ENCODE measurements around the gene MARK3. TPM values are rescaled to one million over a fixed set of nuclear protein-coding genes. Genes with fewer than 3 reads are reported as not detected.
"Not testable (repeated sequence)": the region's sequence is repeated elsewhere in the genome, so short reads cannot be mapped to it uniquely, and the experiment has no call there.

Gene MARK3
- 93.0 TPM for polyA plus RNA-seq (2013, experiment 1 of 2; ENCODE audit: insufficient read length)
- polyA plus RNA-seq (2013, experiment 2 of 2; ENCODE audit: insufficient read length): 85.2 TPM

GRCh38 chr14:103385152-103385928 lies at the start of gene MARK3:
TSS of gene MARK3 (plus strand) at chr14:103385415. CDS start at chr14:103386030, 615 bp downstream.
- peak; percentile 97 for DNase-seq

DNA sequence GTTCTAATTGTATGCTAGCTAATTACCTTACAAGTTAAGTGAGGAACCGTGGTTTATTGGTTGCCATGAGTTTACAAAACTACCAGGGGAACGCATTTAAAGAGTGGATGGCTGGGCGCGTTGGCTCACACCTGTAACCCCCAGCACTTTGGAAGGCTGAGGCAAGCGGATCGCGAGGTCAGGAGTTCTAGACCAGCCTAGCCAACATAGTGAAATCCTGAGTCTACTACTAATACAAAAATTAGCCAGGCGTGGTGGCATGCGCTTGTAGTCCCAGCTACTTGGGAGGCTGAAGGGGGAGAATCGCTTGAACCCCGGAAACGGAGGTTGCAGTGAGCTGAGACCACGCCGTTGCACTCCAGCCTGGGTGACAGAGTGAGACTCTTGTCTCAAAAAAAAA lies 49.0 kb upstream of the MARK3 start:
- DNase-seq: no peak

DNA sequence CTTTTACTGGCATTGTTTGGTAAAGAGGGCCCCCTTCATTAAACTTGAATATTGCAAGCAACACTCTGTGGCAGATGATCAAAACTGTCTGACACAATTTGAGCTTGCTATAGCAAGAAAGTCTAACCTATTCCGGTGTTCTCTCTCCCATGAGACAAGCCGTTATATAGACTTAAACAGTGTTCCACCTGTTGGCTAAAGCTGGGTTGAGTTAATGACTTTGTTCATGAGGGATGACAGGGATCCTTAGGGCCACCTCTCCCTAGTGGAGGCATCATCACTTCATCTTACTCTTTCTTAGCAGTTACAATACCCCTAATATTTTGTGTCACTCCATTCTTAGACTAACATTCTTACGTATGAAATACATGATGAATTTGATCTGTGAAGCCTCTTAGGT lies 47.4 kb upstream of the MARK3 start:
- no peak for DNase-seq

DNA sequence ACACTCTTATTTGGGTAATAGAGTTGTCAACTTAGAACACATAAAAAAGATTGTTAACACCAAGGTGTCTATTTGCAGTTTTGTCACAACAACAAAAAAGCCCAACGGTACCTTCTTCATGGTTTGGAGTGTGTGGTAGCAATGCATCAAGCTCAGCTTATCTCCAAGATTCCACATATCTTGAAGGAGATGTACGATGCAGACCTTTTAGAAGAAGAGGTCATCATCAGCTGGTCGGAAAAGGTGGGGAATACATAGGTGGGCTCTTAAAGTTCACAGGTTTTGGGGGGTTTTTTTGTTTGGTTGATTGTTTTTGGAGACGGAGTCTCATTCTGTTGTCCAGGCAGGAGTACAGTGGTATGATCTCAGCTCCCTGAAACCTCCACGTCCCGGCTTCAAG lies 45.7 kb upstream of the MARK3 start:
- DNase-seq: no peak

- no peak for DNase-seq
These were observed 44.6 kb upstream of the MARK3 start for GRCh38 chr14:103340480-103341212.

DNA sequence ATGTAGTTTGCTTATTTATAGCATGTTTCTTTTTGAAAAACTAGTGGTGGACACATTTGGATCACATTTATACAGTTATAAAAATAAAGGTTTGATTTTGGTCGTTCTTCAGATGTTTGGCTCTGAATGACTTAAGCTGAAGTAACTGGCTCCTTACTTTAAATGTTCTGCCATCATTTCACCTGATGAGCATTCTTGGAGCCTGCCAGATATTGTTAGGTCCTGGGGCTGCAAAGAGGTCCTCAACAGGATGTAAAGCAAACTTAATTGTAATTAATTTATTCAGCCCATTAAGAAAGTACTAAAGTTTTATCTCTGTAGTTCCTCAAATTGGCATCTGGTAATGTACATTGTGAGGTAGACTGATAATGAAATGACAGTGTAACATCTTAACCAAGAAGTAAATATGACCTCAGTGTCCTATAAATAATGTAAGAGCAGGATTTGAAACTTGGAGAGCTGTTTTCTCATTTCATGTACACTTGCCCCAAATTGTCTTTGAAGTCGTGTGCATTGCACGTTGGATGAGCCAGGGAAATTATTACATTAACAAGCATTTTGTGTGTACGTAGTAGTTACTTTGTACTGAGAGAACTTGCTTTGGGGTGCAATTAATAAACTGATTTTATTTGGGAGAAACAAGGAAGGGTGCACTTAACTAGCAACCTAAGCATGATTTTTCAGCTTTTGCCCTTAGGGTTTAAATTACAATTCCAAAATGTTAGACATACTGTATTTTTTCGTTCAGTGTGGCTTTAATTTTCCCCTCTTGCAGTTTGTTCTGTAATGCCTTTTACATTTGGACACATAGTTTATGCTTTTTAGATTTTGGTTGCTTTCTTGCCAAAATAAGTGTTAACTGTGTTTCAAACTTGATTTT lies 43.7 kb upstream of the MARK3 start:
- no peak for DNase-seq

- no peak for DNase-seq
These were observed 41.9 kb upstream of the MARK3 start for GRCh38 chr14:103343164-103343879.

GRCh38 chr14:103343905-103344797 lies 41.1 kb upstream of the MARK3 start:
- DNase-seq: no peak

- no peak for DNase-seq
These were observed 38.9 kb upstream of the MARK3 start for GRCh38 chr14:103346286-103346685.

- DNase-seq: no peak
These were observed 38.0 kb upstream of the MARK3 start for GRCh38 chr14:103347091-103347815.

- no peak for DNase-seq
These were observed 37.1 kb upstream of the MARK3 start for GRCh38 chr14:103348154-103348553.

DNA sequence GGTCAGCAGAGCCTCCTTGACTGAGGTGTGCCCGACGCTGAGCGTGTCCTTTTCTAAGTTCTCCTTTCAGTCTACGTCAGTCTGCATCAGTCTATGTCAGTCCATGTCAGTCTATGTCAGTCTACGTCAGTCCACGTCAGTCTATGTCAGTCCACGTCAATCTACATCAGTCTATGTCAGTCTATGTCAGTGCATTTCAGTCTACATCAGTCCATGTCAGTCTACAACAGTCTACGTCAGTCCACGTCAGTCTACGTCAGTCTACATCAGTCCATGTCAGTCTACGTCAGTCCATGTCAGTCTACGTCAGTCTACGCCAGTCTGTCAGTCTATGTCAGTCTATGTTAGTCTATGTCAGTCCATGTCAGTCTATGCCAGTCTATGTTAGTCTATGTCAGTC lies 35.2 kb upstream of the MARK3 start:
- DNase-seq: no peak

GRCh38 chr14:103353362-103353761 lies 31.9 kb upstream of the MARK3 start:
- no peak for DNase-seq

DNA sequence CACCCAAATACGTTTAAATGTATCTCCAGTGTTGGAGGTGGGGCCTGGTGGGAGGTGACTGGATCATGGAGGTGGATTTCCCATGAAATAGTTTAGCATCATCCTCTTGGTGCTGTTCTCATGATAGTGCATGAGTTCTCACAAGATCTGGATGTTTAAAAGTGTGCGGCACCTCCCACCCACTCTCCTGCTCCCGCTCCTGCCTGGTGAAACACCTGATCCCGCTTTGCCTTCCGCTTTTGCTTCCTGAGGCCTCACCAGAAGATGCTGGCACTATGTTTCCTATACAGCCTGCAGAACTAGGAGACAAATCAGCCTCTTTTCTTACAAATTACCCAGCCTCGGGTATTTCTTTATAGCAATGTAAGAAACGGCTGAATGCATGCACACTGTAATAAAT lies 31.1 kb upstream of the MARK3 start:
- DNase-seq: no peak

DNA sequence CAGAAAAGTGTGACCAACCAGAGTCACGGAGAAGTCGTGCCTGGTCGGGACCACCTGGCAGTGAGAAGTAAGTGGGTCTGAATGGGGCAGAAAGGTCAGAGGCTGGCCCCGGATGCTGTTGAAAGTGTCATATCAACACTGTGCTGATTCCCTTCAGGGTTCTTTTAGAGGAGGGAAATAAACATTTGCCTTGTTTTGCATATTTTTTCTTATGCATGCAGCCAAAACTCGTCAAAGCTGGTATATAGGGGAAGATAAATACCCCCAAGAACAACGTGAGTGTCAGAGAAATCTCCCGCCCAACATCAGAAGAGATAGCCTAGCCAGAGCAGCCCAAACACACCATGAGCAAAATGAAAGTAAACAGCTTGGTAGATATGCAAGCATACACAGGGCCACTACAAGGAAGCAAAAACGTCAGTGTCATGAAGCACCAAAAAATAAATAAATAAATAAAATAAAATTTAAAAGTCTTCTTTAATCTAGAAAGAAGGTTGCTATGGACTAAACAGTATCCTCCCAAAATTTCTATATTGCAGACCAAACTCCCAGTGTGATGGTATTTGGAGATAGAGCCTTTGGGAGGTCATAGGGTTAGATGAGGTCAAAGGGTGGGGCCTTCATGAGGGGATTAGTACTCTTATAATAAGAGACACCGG lies 29.1 kb upstream of the MARK3 start:
- no peak for DNase-seq

DNA sequence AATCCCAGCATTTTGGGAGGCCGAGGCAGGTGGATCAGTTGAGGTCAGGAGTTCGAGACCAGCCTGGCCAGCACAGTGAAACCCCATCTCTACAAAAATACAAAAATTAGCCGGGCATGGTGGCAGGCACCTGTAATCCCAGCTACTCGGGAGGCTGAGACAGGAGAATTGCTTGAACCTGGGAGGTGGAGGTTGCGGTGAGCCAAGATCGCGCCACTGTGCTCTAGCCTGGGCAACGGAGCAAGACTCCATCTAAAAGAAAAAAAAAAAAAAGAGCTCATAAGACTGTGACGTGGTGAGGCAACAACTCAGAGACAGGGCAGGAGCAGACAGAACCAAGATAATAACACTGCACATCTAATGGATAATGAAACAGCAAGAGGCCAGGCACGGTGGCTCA lies 27.7 kb upstream of the MARK3 start:
- not testable (repeated sequence) for DNase-seq

- DNase-seq: no peak
These were observed 24.7 kb upstream of the MARK3 start for GRCh38 chr14:103360548-103360947.

DNA sequence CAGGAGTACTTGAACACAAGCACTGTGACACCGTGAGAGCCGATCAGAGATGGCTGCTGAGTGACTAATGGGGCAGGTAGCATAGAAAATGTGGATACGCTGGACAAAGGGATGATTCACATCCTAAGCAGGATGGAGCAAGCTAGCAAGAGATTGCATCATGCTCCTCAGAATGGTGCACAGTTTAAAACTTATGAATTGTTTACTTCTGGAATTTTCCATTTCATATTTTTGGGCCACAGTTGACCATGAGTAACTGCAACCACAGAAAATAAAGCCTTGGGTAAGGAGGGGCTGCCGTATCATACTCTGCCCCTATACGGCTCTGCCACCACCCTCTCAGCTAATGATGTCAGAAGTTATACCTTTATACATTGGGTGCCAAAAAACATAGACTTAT lies 23.3 kb upstream of the MARK3 start:
- peak; percentile 95 for DNase-seq

- DNase-seq: no peak
These were observed 22.4 kb upstream of the MARK3 start for GRCh38 chr14:103362780-103363179.

DNA sequence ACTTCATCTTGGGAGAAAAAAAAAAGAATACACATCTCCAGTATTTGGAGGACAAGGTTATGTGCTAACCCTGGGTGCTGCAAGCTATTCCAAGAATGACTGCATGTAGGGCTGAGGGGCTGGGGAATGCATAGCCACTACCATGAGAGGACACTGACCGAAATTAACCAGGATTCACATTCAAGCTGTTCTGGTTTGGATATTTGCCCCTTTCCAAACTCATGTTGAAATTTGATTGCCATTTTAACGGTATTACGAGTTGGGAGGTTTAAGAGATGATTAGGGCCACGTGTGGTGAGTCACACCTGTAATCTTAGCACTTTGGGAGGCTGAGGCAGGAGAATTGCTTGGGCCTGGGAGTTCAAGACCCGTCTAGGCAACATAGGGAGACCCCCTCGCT lies 18.5 kb upstream of the MARK3 start:
- DNase-seq: no peak

Measured in fibroblast of skin of scalp (primary cell).